ENCODE measurements around the gene IL1B. TPM values are rescaled to one million over a fixed set of nuclear protein-coding genes. Genes with fewer than 3 reads are reported as not detected.

The IL1B gene
- total and polyA plus RNA-seq, 8 donors: 0.32 to 3.9 (median 1.1) TPM

DNA sequence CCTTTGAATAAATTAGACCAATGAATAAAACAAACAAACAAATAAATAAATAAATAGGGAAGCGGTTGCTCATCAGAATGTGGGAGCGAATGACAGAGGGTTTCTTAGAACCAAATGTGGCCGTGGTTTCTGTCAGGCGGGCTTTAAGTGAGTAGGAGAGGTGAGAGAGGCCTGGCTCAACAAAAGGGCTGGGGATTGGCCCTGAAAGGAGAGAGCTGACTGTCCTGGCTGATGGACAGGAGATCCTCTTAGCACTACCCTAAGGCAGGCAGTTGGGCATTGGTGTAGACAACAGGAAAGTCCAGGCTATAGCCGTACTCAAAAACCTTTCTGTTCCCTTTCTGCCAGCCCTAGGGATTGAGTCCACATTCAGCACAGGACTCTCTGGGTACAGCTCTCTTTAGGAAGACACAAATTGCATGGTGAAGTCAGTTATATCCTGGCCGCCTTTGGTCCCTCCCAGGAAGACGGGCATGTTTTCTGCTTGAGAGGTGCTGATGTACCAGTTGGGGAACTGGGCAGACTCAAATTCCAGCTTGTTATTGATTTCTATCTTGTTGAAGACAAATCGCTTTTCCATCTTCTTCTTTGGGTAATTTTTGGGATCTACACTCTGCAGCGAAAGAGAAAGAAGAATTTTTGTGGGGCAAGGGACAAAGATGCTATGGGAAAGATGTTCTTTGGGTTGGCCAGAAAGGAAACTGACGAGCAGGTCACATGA lies 6.5 kb downstream of the IL1B start:
- 94 to 96% methylated on average over 10 of the region's 10 CpGs for WGBS, 2 donors
- H3K27ac ChIP-seq: no peak overlapping the region
- FAIRE-seq (no peak), ATAC-seq (no peak), DNase-seq (no peak)
- TF ChIP-seq, protein P1, sequence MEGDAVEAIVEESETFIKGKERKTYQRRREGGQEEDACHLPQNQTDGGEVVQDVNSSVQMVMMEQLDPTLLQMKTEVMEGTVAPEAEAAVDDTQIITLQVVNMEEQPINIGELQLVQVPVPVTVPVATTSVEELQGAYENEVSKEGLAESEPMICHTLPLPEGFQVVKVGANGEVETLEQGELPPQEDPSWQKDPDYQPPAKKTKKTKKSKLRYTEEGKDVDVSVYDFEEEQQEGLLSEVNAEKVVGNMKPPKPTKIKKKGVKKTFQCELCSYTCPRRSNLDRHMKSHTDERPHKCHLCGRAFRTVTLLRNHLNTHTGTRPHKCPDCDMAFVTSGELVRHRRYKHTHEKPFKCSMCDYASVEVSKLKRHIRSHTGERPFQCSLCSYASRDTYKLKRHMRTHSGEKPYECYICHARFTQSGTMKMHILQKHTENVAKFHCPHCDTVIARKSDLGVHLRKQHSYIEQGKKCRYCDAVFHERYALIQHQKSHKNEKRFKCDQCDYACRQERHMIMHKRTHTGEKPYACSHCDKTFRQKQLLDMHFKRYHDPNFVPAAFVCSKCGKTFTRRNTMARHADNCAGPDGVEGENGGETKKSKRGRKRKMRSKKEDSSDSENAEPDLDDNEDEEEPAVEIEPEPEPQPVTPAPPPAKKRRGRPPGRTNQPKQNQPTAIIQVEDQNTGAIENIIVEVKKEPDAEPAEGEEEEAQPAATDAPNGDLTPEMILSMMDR (IDR thresholded peaks at IDR 0.05): no peak
- no peaks in the 10 kb centered on the region for H3K9me3 ChIP-seq
- H3K4me1 ChIP-seq: peaks cover 11 to 14% (median 13%) of the 10 kb centered on the region in 3 donors
- H3K36me3 ChIP-seq: no peaks in the 10 kb centered on the region
- H3K27me3 ChIP-seq: no peaks in the 10 kb centered on the region
- H3K4me3 ChIP-seq: no peak overlapping the region
- intact Hi-C loops (cut with DNase I): no loop called here

- no peaks in the 10 kb centered on the region for H3K9me3 ChIP-seq
- DNase-seq (no peak), ATAC-seq (no peak), FAIRE-seq (no peak)
- H3K27ac ChIP-seq: no peak overlapping the region
- intact Hi-C loops (cut with DNase I): no loop called here
- 82 to 86% methylated on average over 5 of the region's 5 CpGs for WGBS, 2 donors
- peaks cover 5 to 15% (median 12%) of the 10 kb centered on the region in 3 donors for H3K4me1 ChIP-seq
- TF ChIP-seq, protein P1 (IDR thresholded peaks at IDR 0.05): no peak
- H3K36me3 ChIP-seq: no peaks in the 10 kb centered on the region
- no peak overlapping the region for H3K4me3 ChIP-seq
- no peaks in the 10 kb centered on the region for H3K27me3 ChIP-seq
Observed at GRCh38 chr2:112829101-112829960, 7.2 kb downstream of the IL1B start.

GRCh38 chr2:112828251-112828691 lies 8.3 kb downstream of the IL1B start:
- no peak for FAIRE-seq
- Histone ChIP-seq H3K9me3 (no peaks in the 10 kb centered on the region), H3K27ac (no peak overlapping the region), H3K4me1 (peaks cover 0 to 10% (median 9%) of the 10 kb centered on the region in 3 donors), H3K36me3 (no peaks in the 10 kb centered on the region), H3K4me3 (no peak overlapping the region), H3K27me3 (no peaks in the 10 kb centered on the region)
- 79 to 87% methylated on average over 3 of the region's 3 CpGs for WGBS, 2 donors
- TF ChIP-seq, protein P1 (IDR thresholded peaks at IDR 0.05): no peak
- intact Hi-C loops (cut with DNase I): no loop called here
- no peak for DNase-seq
- ATAC-seq: no peak

- no peak for ATAC-seq
- WGBS, 2 donors: 87 to 89% methylated on average over 6 of the region's 6 CpGs
Observed at GRCh38 chr2:112827604-112828185, 8.9 kb downstream of the IL1B start.

More at GRCh38 chr2:112827604-112828185, 8.9 kb downstream of the IL1B start:
- Histone ChIP-seq H3K36me3 (no peaks in the 10 kb centered on the region), H3K4me3 (no peak overlapping the region), H3K27ac (no peak overlapping the region), H3K27me3 (no peaks in the 10 kb centered on the region), H3K9me3 (no peaks in the 10 kb centered on the region), H3K4me1 (peaks cover 0 to 10% (median 9%) of the 10 kb centered on the region in 3 donors)
- FAIRE-seq (no peak), DNase-seq (no peak)
- intact Hi-C loops (cut with DNase I): no loop called here
- TF ChIP-seq, protein P1 (IDR thresholded peaks at IDR 0.05): no peak
